Naive thymus-derived CD8-positive, alpha-beta T cell (primary cell): ENCODE data around the gene SLIT3. TPM values are rescaled to one million over a fixed set of nuclear protein-coding genes. Genes with fewer than 3 reads are reported as not detected.

Experiments
- ATAC-seq, 2 donors: fragments of 150-1000 bp; cut with Tn5 transposase in 1 of 2; sonication (Bioruptor Pico), chemical (Tn5 transposase) in 1 of 2; 1 replicate in 1 of 2; 2 replicates in 1 of 2; pipeline ENCODE4 v1.10.0; 2021; ENCODE audit warnings: mild to moderate bottlenecking in 2 of 2, moderate library complexity in 2 of 2
- POLR2A ChIA-PET: fragments of 350-600 bp; sonication (Branson Sonifier 250); formaldehyde crosslinking; loops from one replicate; lab custom pipeline; 2021; ENCODE audit warnings: antibody characterized with exemption; lab: Charles Lee
- DNase-seq, 10 donors: peaks; one replicate each; pipeline versions ENCODE4 v3.0.0 to v3.0.0-alpha.2; 2020 to 2022
- H3K27ac Mint-ChIP-seq, 10 donors: one replicate each; pipeline ENCODE4 v1.8.0; 2020 to 2022; ENCODE audit warnings: mild to moderate bottlenecking in 10 of 10, mixed read lengths in 10 of 10, moderate library complexity in 4 of 10, inconsistent platforms in 1 of 10
- H3K27me3 Mint-ChIP-seq, 5 donors: one replicate each; pipeline ENCODE4 v1.8.0; 2021 to 2022; ENCODE audit warnings: mixed read lengths in 5 of 5
- H3K36me3 Mint-ChIP-seq, 3 donors: one replicate each; pipeline ENCODE4 v1.8.0; 2020 to 2022; ENCODE audit warnings: mixed read lengths in 3 of 3, mild to moderate bottlenecking in 2 of 3, inconsistent platforms in 1 of 3
- H3K4me1 Mint-ChIP-seq, 4 donors: one replicate each; pipeline ENCODE4 v1.8.0; 2021 to 2022; ENCODE audit warnings: mixed read lengths in 4 of 4
- H3K4me3 Mint-ChIP-seq, 10 donors: one replicate each; pipeline ENCODE4 v1.8.0; 2020 to 2022; ENCODE audit warnings: mild to moderate bottlenecking in 10 of 10, mixed read lengths in 10 of 10, moderate library complexity in 6 of 10, inconsistent platforms in 1 of 10
- H3K9me3 Mint-ChIP-seq, 9 donors: one replicate each; pipeline ENCODE4 v1.8.0; 2020 to 2022; ENCODE audit warnings: mixed read lengths in 9 of 9, mild to moderate bottlenecking in 3 of 9, inconsistent platforms in 1 of 9, moderate library complexity in 1 of 9
- polyA plus RNA-seq, 3 donors: library from polyadenylated mRNA; unstranded; fragments of 300-500 nt; fragmentation: Illumina TruSeq; gene quantifications; one replicate each; pipeline ENCODE4 v1.2.3, GENCODE V29; 2021
- total RNA-seq, 8 experiments: library from RNA in 2 of 8; stranded (reverse) in 2 of 8; gene quantifications; one replicate each; pipeline ENCODE4 v1.2.3 and lab custom pipeline; 2021 to 2026

SLIT3 gene
- total and polyA plus RNA-seq, 5 experiments from 2014 or later: not detected

DNA sequence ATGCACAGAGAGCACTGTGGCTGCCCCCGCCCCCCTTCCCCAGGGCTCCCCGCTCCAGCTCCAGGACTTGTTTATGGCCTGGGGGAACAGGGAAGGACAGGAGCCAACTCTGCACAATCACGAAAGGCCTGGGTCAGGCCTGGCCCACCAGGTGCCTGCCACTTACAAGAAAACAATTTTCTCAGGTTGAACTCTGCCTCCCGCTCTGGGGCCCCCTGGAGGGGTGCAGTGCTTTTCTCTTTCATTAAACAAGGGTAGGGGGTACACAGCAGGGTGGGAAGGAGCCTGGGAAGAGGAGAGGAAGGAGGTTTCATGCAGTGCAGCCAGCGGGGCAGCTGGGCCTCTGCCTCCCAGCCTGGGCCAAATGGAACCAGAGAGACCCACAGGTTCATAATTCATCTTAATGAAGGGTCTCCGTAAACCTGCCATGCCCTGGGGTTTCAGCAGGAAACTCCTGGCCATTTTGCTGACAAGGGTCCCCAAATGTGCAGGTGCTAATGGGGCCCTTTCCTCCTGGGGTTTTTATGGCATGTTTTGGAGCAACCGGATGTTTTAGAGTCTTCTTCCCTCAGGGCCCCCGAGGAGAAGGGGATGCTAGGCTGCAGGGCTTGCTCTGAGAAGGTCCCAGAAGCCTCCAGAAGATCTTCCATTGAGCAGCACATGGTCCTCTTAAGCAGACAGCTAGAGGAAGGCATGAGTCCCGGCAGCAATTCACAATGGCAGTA lies 219.8 kb downstream of the SLIT3 start:
- H3K27me3 Mint-ChIP-seq: peaks cover 3 to 10% (median 9%) of the 10 kb centered on the region in 5 donors
- no peak for ATAC-seq
- H3K4me1 Mint-ChIP-seq: no peaks in the 10 kb centered on the region
- H3K36me3 Mint-ChIP-seq: no peaks in the 10 kb centered on the region
- POLR2A ChIA-PET: no interaction called here
- H3K4me3 Mint-ChIP-seq: no peak overlapping the region
- no peak for DNase-seq
- no peak overlapping the region for H3K27ac Mint-ChIP-seq
- no peaks in the 10 kb centered on the region for H3K9me3 Mint-ChIP-seq

DNA sequence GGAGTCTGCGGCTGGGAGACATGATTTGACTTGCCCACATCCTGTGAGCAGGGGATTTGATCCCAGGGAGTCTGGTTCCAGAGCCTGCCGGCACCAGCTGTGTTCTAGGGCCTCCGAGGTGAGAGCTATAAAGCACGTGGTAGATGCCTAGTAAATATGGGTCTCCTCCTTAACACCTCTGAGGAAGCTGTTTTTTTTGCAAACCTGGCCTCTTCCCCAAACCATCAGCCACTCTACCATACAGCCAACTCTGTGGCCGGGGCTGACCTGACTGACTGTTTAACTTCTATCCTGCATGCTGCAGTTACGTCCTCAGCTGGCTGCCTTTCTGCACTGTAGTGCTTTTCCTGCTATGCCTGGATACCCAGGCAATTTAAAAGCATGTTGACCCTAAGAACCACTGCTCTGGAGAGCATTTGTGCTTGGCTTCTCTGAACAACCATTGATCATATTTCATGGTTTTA lies 220.5 kb downstream of the SLIT3 start:
- POLR2A ChIA-PET: no interaction called here
- H3K9me3 Mint-ChIP-seq: no peaks in the 10 kb centered on the region
- H3K27ac Mint-ChIP-seq: no peak overlapping the region
- peaks cover 3 to 10% (median 9%) of the 10 kb centered on the region in 5 donors for H3K27me3 Mint-ChIP-seq
- no peaks in the 10 kb centered on the region for H3K4me1 Mint-ChIP-seq
- no peak overlapping the region for H3K4me3 Mint-ChIP-seq
- H3K36me3 Mint-ChIP-seq: no peaks in the 10 kb centered on the region
- DNase-seq: no peak
- no peak for ATAC-seq

DNA sequence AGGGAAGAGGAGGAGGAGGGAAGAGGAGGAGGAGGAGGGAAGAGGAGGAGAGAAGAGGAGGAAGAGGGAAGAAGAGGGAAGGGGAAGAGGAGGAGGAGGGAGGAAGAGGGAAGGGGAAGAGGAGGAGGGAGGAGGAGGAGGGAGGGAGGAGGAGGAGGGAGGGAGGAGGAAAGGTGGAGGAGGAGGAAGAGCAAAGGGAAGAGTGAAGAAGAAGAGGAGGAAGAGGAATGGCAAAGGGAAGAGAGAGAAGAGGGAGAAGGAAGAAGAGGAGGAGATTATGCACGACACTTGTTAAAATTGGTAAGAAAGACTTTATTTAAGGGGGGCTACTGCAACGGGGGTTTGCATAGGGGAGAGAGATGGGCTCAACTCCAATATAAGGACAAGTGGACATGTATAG lies 221.2 kb downstream of the SLIT3 start:
- Mint-ChIP-seq H3K4me1 (no peaks in the 10 kb centered on the region), H3K4me3 (no peak overlapping the region), H3K27ac (no peak overlapping the region), H3K9me3 (peaks cover 0 to 2% (median 0%) of the 10 kb centered on the region in 9 donors), H3K36me3 (no peaks in the 10 kb centered on the region), H3K27me3 (peaks cover 5 to 10% (median 9%) of the 10 kb centered on the region in 5 donors)
- DNase-seq: no peak
- ATAC-seq: no peak
- POLR2A ChIA-PET: no interaction called here

DNA sequence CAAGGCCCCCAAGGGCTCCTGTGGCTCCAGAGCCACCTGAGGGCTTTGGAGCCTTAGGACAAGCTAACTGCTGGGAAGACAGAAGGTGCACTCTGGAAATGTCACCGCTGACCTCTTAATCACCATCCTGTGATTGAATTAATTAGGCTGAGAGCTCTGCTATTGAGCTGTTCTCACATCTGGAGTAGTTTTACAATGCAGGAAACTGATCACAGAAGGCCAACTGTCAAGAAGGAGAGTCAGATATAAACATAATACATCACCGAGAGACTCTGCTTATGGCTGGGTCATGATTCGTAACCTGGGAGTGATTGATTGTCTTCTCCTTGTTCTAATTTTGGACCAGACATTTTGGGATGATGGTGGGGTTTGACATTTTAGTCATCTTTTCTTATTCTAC lies 226.1 kb downstream of the SLIT3 start:
- no peak overlapping the region for H3K27ac Mint-ChIP-seq
- ATAC-seq: no peak
- DNase-seq: no peak
- POLR2A ChIA-PET: no interaction called here
- H3K9me3 Mint-ChIP-seq: peaks cover 0 to 5% (median 0%) of the 10 kb centered on the region in 9 donors
- peaks cover 6 to 22% (median 9%) of the 10 kb centered on the region in 5 donors for H3K27me3 Mint-ChIP-seq
- H3K4me1 Mint-ChIP-seq: no peaks in the 10 kb centered on the region
- H3K36me3 Mint-ChIP-seq: no peaks in the 10 kb centered on the region
- H3K4me3 Mint-ChIP-seq: no peak overlapping the region

DNA sequence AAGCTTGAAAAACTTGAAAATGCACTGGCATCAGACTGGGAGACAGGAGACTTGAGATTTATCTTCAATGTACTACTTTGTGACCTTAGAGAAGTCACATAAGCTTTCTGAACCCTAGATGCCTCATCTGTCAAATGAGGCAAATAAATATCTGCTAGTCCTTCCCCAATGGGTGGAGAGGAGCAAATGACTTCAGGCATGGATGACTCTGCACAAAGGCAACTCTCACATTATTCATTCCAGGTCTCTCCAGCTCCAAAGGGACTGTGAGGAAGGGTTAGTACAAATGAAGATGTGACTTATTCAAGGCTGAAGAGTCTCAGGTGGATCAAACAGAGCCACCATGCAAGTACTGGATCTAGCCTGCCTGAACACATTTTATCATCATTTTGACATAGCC lies 228.7 kb downstream of the SLIT3 start:
- no peak overlapping the region for H3K27ac Mint-ChIP-seq
- no peak for DNase-seq
- no peaks in the 10 kb centered on the region for H3K4me1 Mint-ChIP-seq
- POLR2A ChIA-PET: no interaction called here
- no peak overlapping the region for H3K4me3 Mint-ChIP-seq
- H3K36me3 Mint-ChIP-seq: no peaks in the 10 kb centered on the region
- H3K9me3 Mint-ChIP-seq: peaks cover 0 to 5% (median 0%) of the 10 kb centered on the region in 9 donors
- H3K27me3 Mint-ChIP-seq: peaks cover 0 to 20% (median 3%) of the 10 kb centered on the region in 5 donors
- ATAC-seq: no peak

DNA sequence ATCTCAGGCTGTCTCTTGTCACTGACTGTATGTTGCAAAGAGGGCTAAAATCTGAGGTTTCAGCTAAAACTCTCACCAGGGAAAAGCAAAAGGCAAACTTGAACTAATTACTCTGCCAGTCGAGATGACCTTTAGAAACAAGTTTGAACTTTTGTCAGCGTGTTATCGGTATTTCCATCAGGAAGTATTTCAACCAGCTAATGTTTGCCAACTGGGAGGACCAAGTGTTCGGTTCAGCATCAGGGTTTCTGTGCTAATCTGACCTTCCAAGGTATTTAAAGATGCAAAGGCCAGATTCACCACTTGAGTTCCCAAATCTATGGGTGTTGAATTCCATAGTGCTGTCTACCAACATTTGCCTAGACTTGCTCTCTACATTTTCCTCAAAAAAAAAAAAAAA lies 230.5 kb downstream of the SLIT3 start:
- H3K36me3 Mint-ChIP-seq: no peaks in the 10 kb centered on the region
- H3K27ac Mint-ChIP-seq: no peak overlapping the region
- H3K27me3 Mint-ChIP-seq: peaks cover 0 to 20% (median 8%) of the 10 kb centered on the region in 5 donors

DNA sequence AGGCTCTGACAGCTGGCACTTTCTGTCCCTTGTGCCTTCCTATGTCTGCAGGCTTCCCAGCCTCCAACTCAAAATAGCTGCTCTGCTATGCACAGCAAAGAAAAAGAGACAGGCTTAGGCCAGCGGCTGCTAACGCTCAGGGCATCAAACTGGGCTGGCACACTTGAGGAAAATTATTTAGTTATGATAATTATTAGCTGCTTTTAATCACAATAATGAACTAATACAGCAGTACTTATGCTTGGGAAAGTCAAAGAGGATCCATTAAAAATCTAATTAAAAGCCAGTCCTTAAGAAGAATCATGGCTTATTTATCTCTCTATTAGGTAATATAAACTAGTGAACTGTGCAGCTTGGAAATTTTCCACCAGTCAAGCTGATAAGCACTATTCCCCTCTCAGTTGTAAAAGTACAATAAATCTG lies 233.2 kb downstream of the SLIT3 start:
- H3K27me3 Mint-ChIP-seq: peaks cover 9 to 28% (median 17%) of the 10 kb centered on the region in 5 donors
- DNase-seq (no peak), ATAC-seq (no peak)
- POLR2A ChIA-PET: no interaction called here
- H3K27ac Mint-ChIP-seq: no peak overlapping the region
- H3K4me3 Mint-ChIP-seq: no peak overlapping the region
- H3K36me3 Mint-ChIP-seq: no peaks in the 10 kb centered on the region
- no peaks in the 10 kb centered on the region for H3K4me1 Mint-ChIP-seq
- peaks cover 0 to 5% (median 0%) of the 10 kb centered on the region in 9 donors for H3K9me3 Mint-ChIP-seq

More for the DNA sequence above, 230.5 kb downstream of the SLIT3 start:
- ATAC-seq: no peak
- H3K4me3 Mint-ChIP-seq: no peak overlapping the region
- POLR2A ChIA-PET: interaction anchor here (0.7 kb wide), 1 partner anchor 913 kb away, joined by 6 read pairs; no protein-coding TSS in a partner anchor
- no peaks in the 10 kb centered on the region for H3K4me1 Mint-ChIP-seq
- DNase-seq: no peak
- H3K9me3 Mint-ChIP-seq: peaks cover 0 to 5% (median 0%) of the 10 kb centered on the region in 9 donors

DNA sequence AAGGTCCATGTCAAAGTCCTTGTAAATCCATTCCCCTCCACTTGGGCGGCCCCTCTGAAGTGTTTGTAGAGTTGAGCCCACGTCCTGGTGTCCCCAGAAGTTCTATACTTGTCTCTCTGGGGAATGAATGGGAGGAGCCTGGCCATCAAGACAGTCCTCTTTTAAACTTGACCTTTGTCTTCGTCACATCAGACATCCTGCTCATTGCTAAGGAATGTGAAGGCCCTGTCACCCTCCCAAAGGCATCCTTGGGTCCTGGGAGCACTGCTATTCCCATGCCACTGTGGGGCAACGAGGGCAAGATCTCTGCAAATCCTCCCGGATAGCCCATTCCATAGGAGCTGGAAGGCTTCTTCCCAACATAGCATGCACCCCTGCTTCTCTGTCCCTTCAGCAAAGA lies 235.5 kb downstream of the SLIT3 start:
- H3K36me3 Mint-ChIP-seq: no peaks in the 10 kb centered on the region
- POLR2A ChIA-PET: no interaction called here
- H3K9me3 Mint-ChIP-seq: peaks cover 0 to 2% (median 0%) of the 10 kb centered on the region in 9 donors
- ATAC-seq: no peak
- no peak for DNase-seq
- no peak overlapping the region for H3K27ac Mint-ChIP-seq
- peaks cover 13 to 29% (median 17%) of the 10 kb centered on the region in 5 donors for H3K27me3 Mint-ChIP-seq
- H3K4me1 Mint-ChIP-seq: no peaks in the 10 kb centered on the region
- no peak overlapping the region for H3K4me3 Mint-ChIP-seq

DNA sequence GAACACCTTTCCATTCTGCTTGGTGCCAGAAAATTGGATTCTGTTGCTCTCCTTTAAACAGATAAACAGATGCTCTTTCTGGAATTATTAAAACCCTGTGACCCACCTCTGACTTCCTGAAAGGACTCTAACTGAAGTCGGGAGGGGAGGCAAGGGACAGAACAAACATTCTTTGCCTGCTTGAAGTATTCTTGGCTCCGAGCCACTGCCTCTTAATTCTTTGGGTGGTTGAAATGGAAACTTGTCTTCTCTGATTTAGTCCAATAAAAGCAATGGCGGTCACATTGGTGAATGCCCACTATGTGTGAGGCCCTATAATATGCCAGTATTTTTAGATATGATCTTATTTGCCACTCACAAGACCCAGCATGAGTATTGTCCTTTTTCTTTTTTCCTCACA lies 236.8 kb downstream of the SLIT3 start:
- no peaks in the 10 kb centered on the region for H3K36me3 Mint-ChIP-seq
- no peak overlapping the region for H3K27ac Mint-ChIP-seq
- POLR2A ChIA-PET: no interaction called here
- H3K4me3 Mint-ChIP-seq: no peak overlapping the region
- no peaks in the 10 kb centered on the region for H3K4me1 Mint-ChIP-seq
- H3K27me3 Mint-ChIP-seq: peaks cover 13 to 29% (median 16%) of the 10 kb centered on the region in 5 donors
- H3K9me3 Mint-ChIP-seq: peaks cover 0 to 2% (median 0%) of the 10 kb centered on the region in 9 donors
- ATAC-seq (no peak), DNase-seq (no peak)

DNA sequence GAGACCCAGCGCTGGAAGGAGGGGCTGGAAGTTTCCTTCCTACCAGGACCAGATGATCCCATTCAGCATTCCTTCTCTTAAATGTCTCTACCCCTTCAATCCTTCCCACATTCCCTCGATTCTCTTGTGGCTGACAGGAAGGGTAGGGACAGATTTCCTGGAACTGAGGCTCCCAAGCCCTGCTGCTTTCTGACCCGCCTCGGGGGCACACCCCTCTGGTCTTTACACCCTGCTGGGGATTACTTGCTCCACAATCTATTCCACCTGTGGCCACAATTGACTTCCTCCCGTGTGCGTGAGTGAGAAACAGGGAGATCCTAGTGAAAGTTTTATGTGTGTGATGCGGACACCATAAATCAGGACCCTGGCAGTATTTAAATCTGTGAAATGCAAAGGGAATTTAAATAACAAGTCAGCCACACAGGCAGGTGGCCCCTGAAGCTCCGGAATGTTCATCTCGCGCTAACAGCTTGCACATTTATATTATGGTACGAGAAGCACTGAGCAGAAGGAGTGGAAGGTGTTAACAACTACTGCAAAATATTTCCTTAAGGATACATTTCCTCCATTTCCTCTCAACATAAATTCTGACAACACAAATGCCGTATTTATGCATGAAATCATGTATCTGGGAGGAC lies 237.5 kb downstream of the SLIT3 start:
- no peaks in the 10 kb centered on the region for H3K36me3 Mint-ChIP-seq
- peaks cover 0 to 2% (median 0%) of the 10 kb centered on the region in 9 donors for H3K9me3 Mint-ChIP-seq
- peaks cover 13 to 29% (median 15%) of the 10 kb centered on the region in 5 donors for H3K27me3 Mint-ChIP-seq
- H3K4me3 Mint-ChIP-seq: no peak overlapping the region
- H3K27ac Mint-ChIP-seq: no peak overlapping the region
- H3K4me1 Mint-ChIP-seq: no peaks in the 10 kb centered on the region
- DNase-seq (no peak), ATAC-seq (no peak)
- POLR2A ChIA-PET: no interaction called here

DNA sequence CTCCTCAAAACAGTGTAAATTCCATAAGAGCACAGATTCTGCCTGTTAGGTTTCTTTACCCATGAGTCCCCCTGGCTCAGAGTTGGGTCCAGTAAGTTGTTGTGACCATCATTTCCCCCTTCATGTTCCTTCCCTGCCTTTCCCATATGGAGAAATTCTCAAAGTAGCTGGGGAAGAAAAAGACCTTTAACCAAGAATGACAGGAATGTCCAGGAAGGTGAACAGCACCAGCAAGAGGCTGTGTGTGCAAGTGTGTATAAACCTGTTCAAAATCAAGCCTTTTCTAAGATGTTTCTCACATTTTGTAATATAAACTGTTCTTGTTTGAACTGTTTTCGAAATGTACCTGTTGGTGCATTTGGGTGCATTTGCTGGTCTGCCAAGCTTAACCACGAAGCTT lies 238.2 kb downstream of the SLIT3 start:
- Mint-ChIP-seq H3K9me3 (peaks cover 0 to 2% (median 0%) of the 10 kb centered on the region in 9 donors), H3K27ac (no peak overlapping the region), H3K36me3 (no peaks in the 10 kb centered on the region), H3K4me1 (no peaks in the 10 kb centered on the region), H3K27me3 (peaks cover 13 to 29% (median 15%) of the 10 kb centered on the region in 5 donors), H3K4me3 (no peak overlapping the region)
- DNase-seq: no peak
- POLR2A ChIA-PET: no interaction called here
- ATAC-seq: no peak

DNA sequence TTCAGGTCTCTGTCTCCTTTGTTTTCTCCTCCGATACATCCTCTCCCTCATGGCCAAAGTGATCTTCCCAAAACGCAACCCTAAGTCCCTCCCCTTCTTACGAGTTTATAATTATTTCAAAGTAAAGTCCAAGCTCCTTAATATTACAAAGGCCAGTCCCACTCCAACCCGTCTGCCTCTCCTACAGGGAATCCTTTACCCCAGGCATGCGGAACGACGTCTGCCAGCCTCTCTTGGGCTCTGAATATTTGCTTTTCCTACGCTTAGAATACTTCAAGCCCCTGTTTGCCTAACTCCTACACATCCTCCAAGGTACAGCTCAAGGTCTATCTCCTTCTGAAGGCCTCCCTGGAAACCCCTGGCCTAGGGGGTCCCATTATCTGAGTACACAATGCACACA lies 246.4 kb downstream of the SLIT3 start:
- peaks cover 3 to 30% (median 5%) of the 10 kb centered on the region in 5 donors for H3K27me3 Mint-ChIP-seq
- ATAC-seq (no peak), DNase-seq (no peak)
- no peaks in the 10 kb centered on the region for H3K4me1 Mint-ChIP-seq
- no peaks in the 10 kb centered on the region for H3K36me3 Mint-ChIP-seq
- POLR2A ChIA-PET: no interaction called here
- H3K4me3 Mint-ChIP-seq: no peak overlapping the region
- H3K9me3 Mint-ChIP-seq: peaks cover 0 to 3% (median 0%) of the 10 kb centered on the region in 9 donors
- no peak overlapping the region for H3K27ac Mint-ChIP-seq

DNA sequence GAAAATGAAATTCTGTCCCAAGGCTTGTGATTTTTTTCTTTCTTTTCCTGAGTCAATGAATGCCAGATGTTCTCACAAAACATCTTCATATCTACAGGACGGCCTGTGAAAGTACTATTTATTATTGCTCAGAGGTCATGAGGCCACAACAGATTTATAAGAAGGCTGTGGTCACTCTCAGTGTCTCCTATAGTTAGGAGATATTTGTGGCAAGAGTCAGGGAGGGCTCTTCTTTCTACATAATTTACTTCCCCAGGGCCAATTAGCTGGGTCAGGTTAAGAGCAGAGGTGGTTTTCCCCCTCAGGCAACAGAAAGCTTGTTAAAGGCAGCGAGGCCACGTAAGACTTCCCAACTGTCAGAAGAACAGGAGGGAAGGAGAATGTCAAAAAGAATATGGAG lies 248.7 kb downstream of the SLIT3 start:
- Mint-ChIP-seq H3K27ac (no peak overlapping the region), H3K27me3 (peaks cover 3 to 30% (median 7%) of the 10 kb centered on the region in 5 donors), H3K9me3 (peaks cover 0 to 3% (median 0%) of the 10 kb centered on the region in 9 donors), H3K4me3 (no peak overlapping the region), H3K36me3 (no peaks in the 10 kb centered on the region), H3K4me1 (no peaks in the 10 kb centered on the region)
- POLR2A ChIA-PET: no interaction called here
- DNase-seq (no peak), ATAC-seq (no peak)
